Aorta (tissue), 5 donors: ENCODE data around the gene MBD2. TPM values are rescaled to one million over a fixed set of nuclear protein-coding genes. Genes with fewer than 3 reads are reported as not detected.
A peak's percentile ranks its signal among the peaks of the same experiment; 100 is the strongest.

Experiments
- ATAC-seq: fragments of 200-7000 bp; cut with Tn5 transposase; one replicate; pipeline ENCODE4 v1.9.1; 2022; ENCODE audit warnings: moderate library complexity; ENCODE audit not compliant: low FRiP score
- DNase-seq, 2 donors: peaks; one replicate each; pipeline ENCODE4 v3.0.0-alpha.2; 2020
- H3K27ac ChIP-seq, 2 donors: one replicate each; pipeline ENCODE4 v1.5.1; 2013; ENCODE audit warnings: low read length in 2 of 2, mild to moderate bottlenecking in 2 of 2, moderate library complexity in 2 of 2, control low read depth in 1 of 2, inconsistent platforms in 1 of 2, low read depth in 1 of 2
- H3K27me3 ChIP-seq, 2 donors: one replicate each; pipeline ENCODE4 v1.6.1; 2013; ENCODE audit warnings: control low read depth in 1 of 2, low read length in 1 of 2, mild to moderate bottlenecking in 1 of 2, moderate library complexity in 1 of 2; ENCODE audit not compliant: insufficient read depth in 2 of 2, control insufficient read depth in 1 of 2
- H3K36me3 ChIP-seq, 2 donors: one replicate each; pipeline ENCODE4 v1.6.1; 2013; ENCODE audit warnings: control low read depth in 1 of 2, low read length in 1 of 2, mild to moderate bottlenecking in 1 of 2; ENCODE audit not compliant: insufficient read depth in 2 of 2, control insufficient read depth in 1 of 2
- H3K4me1 ChIP-seq, 2 donors: one replicate each; pipeline ENCODE4 v1.6.1; 2013; ENCODE audit warnings: low read length in 2 of 2, control low read depth in 1 of 2, mild to moderate bottlenecking in 1 of 2, moderate library complexity in 1 of 2; ENCODE audit not compliant: insufficient read depth in 2 of 2, control insufficient read depth in 1 of 2
- H3K4me3 ChIP-seq, 2 donors: one replicate each; pipeline ENCODE4 v1.5.1; 2013; ENCODE audit warnings: low read length in 2 of 2, control low read depth in 1 of 2, mild to moderate bottlenecking in 1 of 2
- H3K9me3 ChIP-seq: one replicate; pipeline ENCODE4 v1.6.1; 2013; ENCODE audit warnings: mild to moderate bottlenecking, low read length; ENCODE audit not compliant: control insufficient read depth
- WGBS, 2 donors: extraction: QIAGEN DNeasy Blood & Tissue Kit; methylation state at CpG; one replicate each; pipeline ENCODE4 v1.1.7; 2013; 5-methylcytosine and 5-hydroxymethylcytosine counted together
- intact Hi-C, 2 donors: fragments of 100-400 bp; cut with DNase I; formaldehyde crosslinking; loops; one replicate each; pipeline versions ENCODE4 v1.14.2 to v1.15.0; 2022
- long read RNA-seq, 2 donors: library from polyadenylated mRNA; unstranded; transcript quantifications; one replicate each; pipeline ENCODE4 v2.0.0, GENCODE V29; 2020 to 2021
- polyA plus RNA-seq, 2 donors: library from polyadenylated mRNA; stranded (reverse); fragments of 200-250 nt; gene quantifications; one replicate each; pipeline ENCODE4 v1.2.3, GENCODE V29; 2013
- total RNA-seq, 2 donors: library from RNA; stranded (reverse); fragmentation: NEBNext Ultra II Directional; extraction: Animal tissue kit (Norgen Biotek cat#: 25700); gene quantifications; one replicate each; pipeline ENCODE4 v1.2.1, GENCODE V29; 2021
- donor health status: healthy with polysubstance abuse.
- donor health status: Bipolar disorder and iron deficiency.
- donor health status: DM: no; HTN: no; CAD: no.
- donor health status: DM: no; HTN: no; CAD: no.
- donor health status: DM: yes; HTN: yes; CAD: no.

Gene MBD2
- total RNA-seq (10 to 100 TPM; 74.3 to 92.6 TPM), polyA plus RNA-seq (10 to 100 TPM; 34.9 to 70.5 TPM)
- long read RNA-seq, donor 1, full-length matches to known transcripts, result 3 of 12 reads
- long read RNA-seq, donor 1, partial matches to known transcripts, result 0 of 12 reads
- long read RNA-seq, donor 1, other reads (novel, unspliced or antisense), result 9 of 12 reads
- long read RNA-seq, donor 2, full-length matches to known transcripts, result 62 of 81 reads
- long read RNA-seq, donor 2, partial matches to known transcripts, result 4 of 81 reads
- long read RNA-seq, donor 2, other reads (novel, unspliced or antisense), result 15 of 81 reads

- DNase-seq (peak; percentile 96 to 98), ATAC-seq (peak; percentile 99)
- peak within 1 kb of the TSS; percentile 96 to 99 for H3K4me3 ChIP-seq
- H3K27me3 ChIP-seq, result no peaks in the 10 kb centered on the region
- intact Hi-C loops, result loop anchor here (1.0 to 5.0 kb wide), 4 partner anchors 43 to 77 kb away; partner anchors contain the start of gene POLI (in 2 of the 2)
- 0 to 1% methylated on average over 16 to 66 of the region's 66 CpGs for WGBS, 2 donors
- peak within 1 kb of the TSS; percentile 10 to 71 for H3K27ac ChIP-seq
- H3K9me3 ChIP-seq, result no peaks in the 10 kb centered on the region
- H3K36me3 ChIP-seq, result no peaks in the 10 kb centered on the region
- H3K4me1 ChIP-seq, result no peaks in the 10 kb centered on the region
These were observed at the start of gene MBD2 for GRCh38 chr18:54224379-54225014. Gene MBD2, minus strand, starts transcription at chr18:54224669. Its CDS starts 110 bp downstream, at chr18:54224559.

- Histone ChIP-seq H3K4me3 (peak overlapping the region; percentile 53 to 57), H3K36me3 (no peaks in the 10 kb centered on the region), H3K9me3 (no peaks in the 10 kb centered on the region), H3K4me1 (no peaks in the 10 kb centered on the region), H3K27ac (peak overlapping the region in 1 of 2 donors; percentile 50), H3K27me3 (no peaks in the 10 kb centered on the region)
- ATAC-seq, result peak; percentile 69
- 9 to 10% methylated on average over 27 of the region's 27 CpGs for WGBS, 2 donors
- DNase-seq, result no peak
- intact Hi-C loops, result loop anchor here (1.0 to 10.0 kb wide), 5 partner anchors 17 to 125 kb away; partner anchors contain the start of gene MBD2 (in 1 of the 2)
These were observed 45.7 kb upstream of the MBD2 start for GRCh38 chr18:54269893-54270844.

- H3K4me3 ChIP-seq, result no peak overlapping the region
- H3K27ac ChIP-seq, result peak overlapping the region in 1 of 2 donors; percentile 39
- DNase-seq, result no peak
- H3K36me3 ChIP-seq, result no peaks in the 10 kb centered on the region
- no peaks in the 10 kb centered on the region for H3K27me3 ChIP-seq
- no peaks in the 10 kb centered on the region for H3K9me3 ChIP-seq
- ATAC-seq, result no peak
- WGBS, 2 donors, result 41 to 49% methylated on average over 6 of the region's 6 CpGs
- H3K4me1 ChIP-seq, result no peaks in the 10 kb centered on the region
- intact Hi-C loops, result loop anchor here (1.0 to 10.0 kb wide), 4 partner anchors 16 to 124 kb away; partner anchors contain the start of gene MBD2 (in 1 of the 2)
These were observed 44.3 kb upstream of the MBD2 start for GRCh38 chr18:54268751-54269150.

- no peaks in the 10 kb centered on the region for H3K27me3 ChIP-seq
- peak in 1 of 2 donors; percentile 53 for DNase-seq
- H3K36me3 ChIP-seq, result no peaks in the 10 kb centered on the region
- intact Hi-C loops, result loop anchor here (2.0 to 10.0 kb wide), 3 partner anchors 15 to 123 kb away; no protein-coding TSS in a partner anchor
- no peaks in the 10 kb centered on the region for H3K4me1 ChIP-seq
- no peak for ATAC-seq
- no peaks in the 10 kb centered on the region for H3K9me3 ChIP-seq
- 84 to 87% methylated on average over 7 of the region's 7 CpGs for WGBS, 2 donors
- no peak overlapping the region for H3K27ac ChIP-seq
- no peak overlapping the region for H3K4me3 ChIP-seq
These were observed 43.2 kb upstream of the MBD2 start for GRCh38 chr18:54267701-54268100.

- intact Hi-C loops, result loop anchor here in 1 of 2 donors (10.0 kb wide), 1 partner anchor 119 kb away; no protein-coding TSS in a partner anchor
- H3K27me3 ChIP-seq, result no peaks in the 10 kb centered on the region
- no peak overlapping the region for H3K27ac ChIP-seq
- no peaks in the 10 kb centered on the region for H3K9me3 ChIP-seq
- H3K4me3 ChIP-seq, result no peak overlapping the region
- ATAC-seq, result no peak
- H3K36me3 ChIP-seq, result no peaks in the 10 kb centered on the region
- 73% methylated on average over 1 of the region's 1 CpG for WGBS, 2 donors
- DNase-seq, result no peak
- H3K4me1 ChIP-seq, result no peaks in the 10 kb centered on the region
These were observed 39.5 kb upstream of the MBD2 start for GRCh38 chr18:54263904-54264336.

- H3K27me3 ChIP-seq, result no peaks in the 10 kb centered on the region
- intact Hi-C loops, result loop anchor here in 1 of 2 donors (10.0 kb wide), 1 partner anchor 117 kb away; no protein-coding TSS in a partner anchor
- DNase-seq, result no peak
- no peaks in the 10 kb centered on the region for H3K9me3 ChIP-seq
- no peaks in the 10 kb centered on the region for H3K4me1 ChIP-seq
- no peak overlapping the region for H3K4me3 ChIP-seq
- no peaks in the 10 kb centered on the region for H3K36me3 ChIP-seq
- 66 to 68% methylated on average over 3 of the region's 3 CpGs for WGBS, 2 donors
- no peak overlapping the region for H3K27ac ChIP-seq
- no peak for ATAC-seq
These were observed 37.4 kb upstream of the MBD2 start for GRCh38 chr18:54261894-54262293.

GRCh38 chr18:54260396-54261072, 36.1 kb upstream of the MBD2 start:
- Histone ChIP-seq H3K36me3 (no peaks in the 10 kb centered on the region), H3K27ac (no peak overlapping the region), H3K9me3 (no peaks in the 10 kb centered on the region), H3K4me3 (no peak overlapping the region), H3K4me1 (no peaks in the 10 kb centered on the region), H3K27me3 (no peaks in the 10 kb centered on the region)
- DNase-seq, result no peak
- 81 to 82% methylated on average over 9 of the region's 9 CpGs for WGBS, 2 donors
- intact Hi-C loops, result loop anchor here in 1 of 2 donors (10.0 kb wide), 1 partner anchor 116 kb away; no protein-coding TSS in a partner anchor
- ATAC-seq, result no peak
